HG02763 (cell line): Measurements from ENCODE around the gene KRTAP5-2.

Experiments used
- ATAC-seq: cut with Tn5 transposase; IDR thresholded peaks from one replicate; pipeline ENCODE4 v1.9.1; 2021; ENCODE audit warnings: mild to moderate bottlenecking, moderate library complexity; ENCODE audit not compliant: unreplicated experiment

The KRTAP5-2 gene

GRCh38 chr11:1568441-1568911, 29.6 kb downstream of the KRTAP5-2 start:
- no peak for ATAC-seq

DNA sequence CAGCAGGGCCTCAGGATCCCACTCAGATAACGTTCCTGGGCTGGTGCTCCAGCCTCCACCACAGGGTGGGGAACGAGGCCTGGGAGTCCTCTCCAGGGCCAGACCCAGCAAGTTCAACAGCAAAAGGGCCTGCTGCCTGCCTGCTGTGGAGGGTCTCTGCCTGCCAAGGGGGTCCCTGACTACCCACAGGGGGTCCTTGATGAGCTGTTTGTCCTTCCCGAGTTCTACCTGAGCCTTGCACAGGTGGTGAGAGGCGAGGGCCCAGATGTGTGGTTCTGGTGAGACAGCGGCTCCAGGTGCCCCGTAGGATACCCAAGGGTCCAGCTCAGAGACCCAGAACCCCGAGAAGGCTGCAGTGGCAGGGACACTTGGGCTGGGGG, 30.4 kb downstream of the KRTAP5-2 start:
- no peak for ATAC-seq

DNA sequence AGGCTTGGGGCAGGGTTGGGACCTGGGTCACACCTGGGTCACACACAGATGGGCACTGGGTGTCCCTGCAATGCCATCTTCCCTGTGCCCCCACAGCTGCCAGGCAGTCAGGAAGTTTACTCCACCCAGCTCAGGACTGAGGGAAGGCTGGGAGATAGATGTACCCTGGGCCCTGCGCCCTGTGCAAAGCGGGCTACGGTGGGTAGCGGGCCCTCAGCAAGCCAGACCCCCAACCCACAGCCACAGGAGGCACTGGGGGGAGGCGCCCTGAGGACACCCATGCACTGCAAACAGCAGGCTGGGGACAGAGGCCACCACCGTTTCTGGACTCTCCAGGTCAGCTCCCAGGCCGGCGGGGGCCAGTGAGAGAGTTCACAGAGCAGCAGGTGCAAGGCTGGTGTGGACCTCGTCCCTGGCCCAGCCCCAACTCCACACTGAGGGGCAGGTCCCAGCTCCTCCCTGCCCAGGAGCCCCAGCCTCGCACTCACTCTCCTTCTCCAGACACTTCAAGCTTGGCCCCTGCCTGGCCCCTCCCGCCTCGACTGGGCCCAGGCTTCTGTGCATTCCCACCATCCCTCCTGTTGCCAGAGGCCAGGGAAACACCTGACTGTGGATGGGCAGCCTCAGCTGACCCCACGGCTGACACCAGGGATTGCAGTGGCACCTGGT, 30.9 kb downstream of the KRTAP5-2 start:
- ATAC-seq = no peak

DNA sequence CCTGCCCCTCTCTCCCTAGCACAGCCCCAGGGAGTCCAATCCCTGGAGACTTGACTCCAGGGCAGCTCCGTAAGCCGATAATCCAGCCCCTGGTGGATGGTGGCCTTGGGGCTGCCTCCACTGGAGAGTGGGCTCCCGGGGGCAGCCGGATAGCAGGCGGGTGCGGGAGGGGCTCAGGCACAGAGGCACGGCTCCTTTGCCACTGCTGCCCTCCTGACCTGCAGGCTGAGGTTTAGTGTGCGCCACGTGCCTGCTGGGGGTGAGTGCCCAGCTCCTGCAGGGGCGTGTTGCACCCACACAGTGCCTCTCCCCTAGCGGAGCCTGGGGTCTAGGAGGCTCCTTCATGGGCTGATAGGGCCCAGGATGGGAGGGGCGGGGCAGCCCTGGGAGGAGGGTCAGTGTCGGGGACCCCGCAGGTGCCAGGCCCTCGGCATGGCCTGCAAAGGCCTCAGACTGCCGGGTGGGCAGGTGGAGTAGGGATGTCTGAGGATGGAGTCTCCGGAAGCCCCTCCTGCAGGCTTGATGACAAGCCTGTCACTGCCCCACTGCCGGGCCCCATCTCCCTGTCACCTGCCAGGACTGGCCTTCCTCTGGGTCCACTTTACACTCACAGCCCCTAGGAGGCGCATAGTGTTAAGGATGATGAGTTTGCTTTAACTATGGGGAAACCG, 31.6 kb downstream of the KRTAP5-2 start:
- no peak for ATAC-seq

DNA sequence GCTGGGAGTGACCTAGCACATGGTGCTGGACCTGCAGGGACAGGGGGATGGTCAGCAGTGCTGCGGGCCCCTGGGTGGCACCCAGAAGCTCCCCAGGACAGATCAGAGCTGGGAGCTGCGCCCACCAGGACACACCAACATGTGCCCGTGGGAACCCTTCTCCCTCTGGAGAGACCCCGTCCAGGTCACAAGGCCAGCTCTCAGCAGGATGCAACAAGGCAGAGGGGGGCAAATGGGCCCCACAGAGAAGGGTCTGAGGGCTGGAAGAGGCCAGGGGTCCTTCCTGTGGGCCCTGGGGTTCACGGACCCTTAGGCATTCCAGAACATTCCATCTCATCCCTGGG, 32.2 kb downstream of the KRTAP5-2 start:
- ATAC-seq = no peak

DNA sequence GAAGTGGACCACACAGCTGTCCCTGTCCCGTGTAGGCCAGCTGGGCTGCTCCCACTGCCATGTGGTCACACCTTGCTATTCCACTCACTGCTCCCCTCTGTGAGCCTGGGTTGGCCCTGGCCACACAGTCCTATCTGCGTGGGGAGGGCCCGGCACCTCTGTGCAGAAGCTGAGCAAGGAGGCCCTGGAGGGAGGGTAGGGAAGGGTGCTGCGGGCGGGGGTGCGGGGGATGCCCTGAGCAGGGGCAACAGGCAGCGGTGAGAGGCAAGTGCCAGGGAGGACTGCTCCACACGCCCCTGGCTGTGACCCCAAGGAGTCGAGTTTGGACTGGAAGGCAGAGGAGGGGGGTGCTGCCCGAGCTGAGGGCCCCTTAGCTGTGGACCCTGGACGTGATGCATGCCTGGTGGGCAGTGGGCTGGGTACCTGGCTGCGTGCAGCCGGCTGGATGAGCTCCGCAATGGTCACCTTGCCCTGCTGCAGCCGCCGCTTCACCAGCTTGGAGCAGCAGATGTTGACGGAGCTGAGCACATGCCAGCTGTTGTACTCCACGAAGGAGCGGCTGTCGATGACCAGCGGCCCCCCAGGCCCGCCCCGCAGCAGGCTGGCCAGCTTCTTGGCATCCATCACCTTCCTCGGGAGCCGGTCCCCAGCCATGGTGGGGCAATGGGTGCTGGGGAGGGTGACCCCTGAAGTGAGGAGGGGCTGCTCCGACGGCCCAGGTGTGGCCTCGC, 32.8 kb downstream of the KRTAP5-2 start:
- no peak for ATAC-seq

DNA sequence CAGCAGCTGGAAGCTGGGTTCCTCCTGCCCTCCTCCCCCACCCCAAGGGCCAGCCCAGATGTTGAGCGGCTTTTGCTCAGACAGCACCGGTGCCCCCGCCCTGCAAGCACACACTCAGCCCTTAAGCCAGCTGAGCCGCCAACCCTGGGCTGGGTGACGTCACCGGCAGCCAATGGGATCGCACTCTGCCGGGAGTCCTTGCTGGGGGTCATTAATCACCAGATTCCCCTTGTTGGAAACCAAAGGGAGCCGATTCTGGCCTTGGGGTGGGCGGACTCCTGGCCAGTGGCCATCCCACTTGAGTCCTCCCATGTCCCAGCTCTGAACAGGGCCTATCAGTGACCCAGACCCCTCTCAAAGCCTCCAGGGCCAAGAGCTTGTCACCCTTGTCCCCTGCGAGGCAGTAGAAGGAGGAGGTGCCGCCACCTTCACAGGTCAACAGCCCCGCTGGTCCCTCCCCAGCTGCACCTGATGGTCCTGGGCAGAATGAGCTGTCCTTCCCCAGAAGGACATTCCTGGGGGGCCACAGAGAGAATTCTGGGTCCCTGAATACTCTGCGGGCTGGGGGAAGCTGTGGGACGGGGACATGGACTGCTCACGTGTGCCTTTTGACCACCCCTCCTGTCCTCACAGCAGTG, 33.4 kb downstream of the KRTAP5-2 start:
- ATAC-seq = no peak

- ATAC-seq = no peak
These were observed 34.2 kb downstream of the KRTAP5-2 start for GRCh38 chr11:1563697-1564534.

- no peak for ATAC-seq
These were observed 34.9 kb downstream of the KRTAP5-2 start for GRCh38 chr11:1563149-1563638.

GRCh38 chr11:1562469-1563148, 35.5 kb downstream of the KRTAP5-2 start:
- ATAC-seq = no peak

DNA sequence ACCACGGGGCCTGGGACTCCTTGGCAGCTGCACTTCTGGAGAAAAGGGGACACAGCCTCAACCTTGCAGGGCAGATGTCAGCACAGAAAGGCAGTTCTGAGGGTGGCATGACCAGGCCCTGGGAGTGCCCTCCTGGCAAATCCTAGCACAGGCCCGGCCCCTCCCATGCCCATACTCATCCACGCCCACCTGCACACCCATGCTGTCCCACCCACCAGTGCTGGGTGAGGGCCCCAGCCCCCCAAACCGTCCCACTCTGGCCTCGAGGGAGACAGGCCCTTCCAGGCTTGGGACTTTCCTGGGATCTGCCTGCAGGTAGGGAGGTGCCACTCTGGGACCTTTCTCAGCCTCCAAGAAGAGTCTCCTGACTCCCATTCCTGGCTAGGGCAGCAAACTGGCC, 36.1 kb downstream of the KRTAP5-2 start:
- ATAC-seq = no peak

DNA sequence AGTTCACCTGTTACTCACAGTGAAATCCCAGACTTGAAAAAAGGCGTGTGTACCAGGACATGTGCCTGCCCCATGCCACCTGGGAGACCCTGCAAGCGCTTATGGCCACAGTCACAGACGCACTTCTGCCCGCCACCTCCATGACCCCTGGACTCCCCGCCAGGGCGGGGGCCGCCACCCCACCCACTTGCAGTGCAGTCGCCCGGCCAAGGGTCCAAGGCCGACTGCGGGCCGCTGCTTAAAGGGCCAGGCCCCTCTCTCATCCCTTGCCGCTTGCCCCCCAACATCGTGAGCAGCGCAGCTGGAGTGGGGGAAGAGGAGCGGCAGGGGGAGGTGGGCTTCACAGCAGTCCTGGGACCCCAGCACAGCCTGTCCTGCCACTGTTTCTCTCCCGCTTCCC, 36.8 kb downstream of the KRTAP5-2 start:
- no peak for ATAC-seq

DNA sequence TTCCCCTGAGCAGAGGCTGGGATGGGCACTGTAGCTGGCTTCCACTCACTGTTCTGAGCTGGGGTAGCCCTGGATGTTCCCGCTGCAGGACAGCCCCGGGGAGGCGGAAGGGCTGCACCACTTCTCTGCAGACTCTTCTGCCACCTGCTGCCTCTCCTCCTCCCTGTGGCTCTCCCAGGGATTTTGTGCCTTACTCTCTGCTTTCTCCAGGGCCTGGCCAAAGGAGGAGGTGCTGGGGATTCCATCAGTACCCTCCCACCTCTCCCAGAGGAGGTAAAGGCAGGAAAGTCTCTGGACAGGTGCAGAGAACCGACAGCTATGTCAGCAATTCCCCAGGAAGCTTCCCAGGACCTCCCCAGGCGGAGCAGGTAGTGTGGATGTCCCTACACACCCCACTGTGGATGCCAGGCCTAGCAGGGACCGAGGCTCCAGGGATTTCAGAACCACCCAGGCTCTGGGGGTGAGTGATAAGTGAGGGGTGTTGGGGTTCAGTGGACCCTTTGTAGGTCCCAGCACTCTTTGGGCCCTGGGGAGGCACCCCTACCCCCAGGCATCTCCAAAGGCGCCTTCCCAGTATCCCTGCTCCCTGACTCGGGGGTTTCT, 37.3 kb downstream of the KRTAP5-2 start:
- ATAC-seq = no peak

DNA sequence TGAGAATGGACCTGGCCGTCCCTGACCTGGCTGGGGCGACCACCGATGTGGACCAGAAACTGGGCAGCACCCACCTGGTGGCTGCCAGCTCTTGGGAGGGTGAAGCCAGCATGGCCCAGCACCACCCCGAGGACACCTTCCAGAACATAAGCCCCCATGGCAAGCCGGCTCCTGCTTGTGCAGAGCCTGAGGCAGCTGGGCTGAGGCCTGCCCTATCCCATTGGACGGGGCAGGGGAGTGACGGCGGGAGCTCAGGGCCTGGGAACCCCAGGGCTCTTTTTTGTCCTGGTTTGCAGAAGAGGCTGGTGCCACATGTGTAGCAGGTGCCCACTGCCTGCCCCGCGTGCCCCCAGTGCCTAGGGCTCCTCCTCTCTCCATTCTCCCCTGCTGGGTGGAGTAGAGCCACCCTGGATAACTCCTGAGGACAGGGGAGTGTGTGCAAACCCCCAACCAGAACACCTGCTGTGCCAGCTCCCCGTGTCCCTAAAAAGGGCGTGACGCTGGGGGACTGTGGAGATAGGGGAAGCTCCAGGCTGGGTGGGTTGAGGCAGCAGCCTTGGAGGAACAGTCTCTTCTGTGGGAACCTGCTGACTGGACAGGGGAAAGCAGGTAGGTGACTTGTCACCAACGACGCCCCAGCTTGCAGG, 38.0 kb downstream of the KRTAP5-2 start:
- no peak for ATAC-seq

DNA sequence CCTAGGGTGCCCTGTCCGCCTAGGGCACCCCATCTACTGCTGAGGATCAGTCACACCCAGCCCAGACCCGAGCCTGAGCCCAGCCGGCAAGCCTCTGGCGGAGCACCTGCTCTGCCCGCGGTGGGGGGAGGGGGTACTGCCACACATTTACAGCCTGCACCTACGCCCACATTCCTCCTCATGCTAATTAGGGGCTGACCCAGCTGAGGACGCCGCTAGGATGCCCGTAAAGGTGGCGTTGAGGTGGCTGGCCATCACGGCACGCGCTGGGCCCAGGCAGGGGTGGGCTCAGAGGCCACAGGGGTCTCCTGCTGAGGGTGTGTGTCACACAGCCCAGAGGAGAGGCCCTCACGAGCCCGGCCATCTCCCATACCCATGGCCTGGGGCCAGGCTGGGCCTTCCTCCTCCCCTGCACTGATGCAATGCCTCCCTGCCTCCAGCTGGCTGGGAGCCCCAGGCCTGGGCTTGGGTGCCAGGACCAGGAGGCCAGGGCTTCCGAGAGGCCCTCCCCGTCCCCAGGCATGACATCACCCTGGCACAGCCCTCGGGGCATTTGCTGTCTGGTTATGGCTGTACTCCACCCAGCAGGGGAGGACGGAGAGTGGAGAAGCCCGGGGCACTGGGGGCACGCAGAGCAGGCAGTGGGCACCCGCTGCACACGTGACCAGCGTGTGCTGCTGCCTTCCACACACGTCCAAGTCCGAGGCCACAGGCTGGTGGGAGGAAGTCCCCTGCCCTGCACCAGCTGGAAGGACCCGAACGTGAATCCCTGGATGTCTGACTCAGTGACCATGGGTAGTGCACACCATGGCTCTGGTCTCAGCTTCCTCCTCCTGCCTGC, 38.8 kb downstream of the KRTAP5-2 start:
- no peak for ATAC-seq

GRCh38 chr11:1558775-1559110, 39.4 kb downstream of the KRTAP5-2 start:
- ATAC-seq = no peak

- ATAC-seq = no peak
These were observed 40.0 kb downstream of the KRTAP5-2 start for GRCh38 chr11:1557904-1558774.
